Retina (tissue), 1 donor: ENCODE data around the gene MIAT.

Source experiments
- DNase-seq: peaks from one replicate; pipeline ENCODE4 v3.0.0-alpha.2; 2016

The MIAT gene

DNA sequence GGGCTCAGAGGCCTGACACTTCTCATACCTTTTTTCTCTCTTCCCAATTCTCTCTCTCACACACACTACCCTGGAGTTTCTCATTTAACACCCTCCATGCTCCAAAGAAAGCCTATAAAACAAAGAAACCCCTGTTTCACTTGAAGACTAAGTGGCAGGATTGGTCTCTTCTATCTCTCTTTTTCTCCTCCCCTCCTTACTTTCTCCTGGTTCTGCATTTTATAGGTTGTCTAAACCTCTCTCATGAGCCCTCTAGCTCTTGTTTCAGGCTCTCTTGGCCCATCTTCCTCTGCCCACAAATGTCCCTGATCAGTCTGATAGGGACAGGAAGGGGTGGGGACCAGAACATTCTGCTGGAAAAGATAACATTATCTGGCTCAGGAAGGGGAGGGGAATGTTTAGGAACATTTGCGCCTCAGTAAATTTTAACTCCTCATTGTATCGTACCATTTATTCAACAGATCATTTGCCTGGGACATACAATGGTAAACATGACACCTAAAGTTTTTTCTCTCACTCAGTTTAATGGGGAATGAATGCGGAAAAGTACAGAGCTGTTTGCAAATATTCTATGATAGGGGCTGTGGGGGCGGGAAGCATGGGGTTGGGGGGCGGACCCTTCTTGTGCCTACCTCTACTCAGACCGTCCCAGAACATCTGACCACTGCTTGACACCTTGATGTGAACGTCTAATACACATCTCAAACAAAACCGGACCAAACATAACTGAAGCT, 24.8 kb upstream of the MIAT start:
- no peak for DNase-seq

DNA sequence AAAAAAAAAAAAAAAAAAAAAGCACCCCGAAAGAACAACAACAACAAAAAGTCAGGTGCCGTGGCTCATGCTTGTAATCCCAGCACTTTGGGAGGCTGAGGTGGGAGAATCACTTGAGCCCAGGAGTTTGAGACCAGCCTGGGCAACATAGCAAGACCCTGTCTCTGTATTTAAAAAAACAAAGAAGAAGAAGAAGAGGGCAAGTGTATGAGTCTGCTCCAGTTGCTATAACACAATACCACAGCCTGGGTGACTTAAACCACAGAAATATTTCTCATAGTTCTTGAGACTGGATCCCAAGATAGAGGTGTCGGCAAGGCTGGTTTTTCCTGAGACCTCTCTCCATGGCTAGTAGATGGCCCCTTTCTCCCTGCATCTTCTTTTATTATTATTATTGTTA, 23.2 kb upstream of the MIAT start:
- DNase-seq: no peak

DNA sequence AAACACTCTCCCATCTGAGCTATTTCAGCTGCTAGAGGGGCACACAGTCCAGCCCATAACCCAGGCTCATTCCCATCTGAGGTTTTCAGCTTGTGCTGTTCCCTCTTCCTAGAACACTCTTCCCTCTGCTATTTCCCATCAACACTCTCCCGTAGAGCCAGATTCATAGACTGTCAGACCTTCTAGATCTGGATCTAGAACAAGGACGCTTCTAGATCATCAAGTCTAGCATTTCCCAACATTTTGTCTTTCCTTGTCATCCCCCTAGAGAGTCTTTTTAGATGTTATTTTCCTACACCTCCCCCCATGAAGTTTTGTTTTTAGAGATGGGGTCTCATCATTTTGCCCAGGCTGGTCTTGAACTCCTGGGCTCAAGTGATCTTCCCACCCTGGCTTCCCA, 22.3 kb upstream of the MIAT start:
- DNase-seq: no peak

DNA sequence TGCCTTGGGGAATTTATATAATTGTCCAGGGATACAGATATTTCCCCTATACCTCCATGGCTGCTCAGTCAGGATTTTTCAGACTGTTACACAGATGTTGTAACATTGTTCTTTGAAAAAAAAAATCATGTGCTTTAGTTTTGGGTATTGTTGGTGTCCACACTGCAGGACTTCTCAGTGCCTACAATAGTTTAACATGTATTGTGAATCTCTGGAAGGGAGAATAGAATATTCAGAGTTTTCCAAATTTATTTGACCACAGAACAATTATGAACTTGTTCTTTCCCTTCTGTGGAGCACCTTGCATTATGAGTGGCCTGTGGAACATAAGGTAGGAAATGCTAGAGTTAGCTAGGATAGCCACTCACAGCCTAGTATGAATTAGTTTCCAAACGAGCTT, 21.1 kb upstream of the MIAT start:
- no peak for DNase-seq

DNA sequence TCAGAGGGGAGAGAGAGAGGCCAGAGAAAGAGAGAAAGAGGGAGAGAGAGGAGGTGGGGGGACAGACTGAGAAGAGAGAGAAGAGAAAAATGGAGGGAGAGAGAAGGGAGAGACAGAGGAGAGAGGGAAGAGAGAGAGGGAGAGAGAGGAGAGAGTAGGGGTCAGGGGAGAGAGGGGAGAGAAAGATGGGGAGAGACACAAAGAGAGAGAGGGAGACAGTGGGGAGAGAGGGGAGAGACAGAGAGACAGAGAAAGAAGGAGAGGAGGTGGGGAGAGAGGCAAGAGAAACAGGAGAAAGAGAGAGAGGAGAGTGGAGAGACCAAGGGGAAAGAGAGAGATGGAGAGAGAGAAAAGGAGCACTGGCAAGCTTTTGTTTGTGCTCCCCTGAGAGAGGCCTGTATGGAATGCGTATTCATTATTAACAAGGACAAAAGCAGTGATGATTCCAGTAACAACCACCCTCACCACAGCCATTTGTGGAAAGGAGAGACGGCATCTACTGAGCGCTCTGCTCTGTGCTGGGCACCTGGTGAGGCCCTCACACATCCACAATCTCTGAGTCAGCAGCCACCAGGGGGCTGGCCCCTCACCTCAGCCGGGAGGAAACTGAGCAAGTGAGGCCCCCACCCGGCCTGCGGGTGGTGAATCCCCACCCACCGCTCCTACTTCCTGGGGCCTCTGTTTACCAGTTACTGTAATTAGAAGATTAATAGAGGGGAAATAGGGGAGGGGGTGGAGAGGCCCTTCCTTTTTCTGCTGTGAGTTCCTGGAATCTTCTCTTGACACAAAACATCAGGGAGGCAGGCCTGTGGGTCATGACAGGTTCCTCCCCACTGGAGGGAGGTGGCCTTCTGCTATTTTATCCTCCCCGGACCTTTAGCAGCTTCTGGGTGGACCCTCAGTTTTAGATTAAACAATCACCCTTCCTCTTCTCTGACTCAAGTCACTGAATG, 14.6 kb upstream of the MIAT start:
- DNase-seq: peak; percentile 70

DNA sequence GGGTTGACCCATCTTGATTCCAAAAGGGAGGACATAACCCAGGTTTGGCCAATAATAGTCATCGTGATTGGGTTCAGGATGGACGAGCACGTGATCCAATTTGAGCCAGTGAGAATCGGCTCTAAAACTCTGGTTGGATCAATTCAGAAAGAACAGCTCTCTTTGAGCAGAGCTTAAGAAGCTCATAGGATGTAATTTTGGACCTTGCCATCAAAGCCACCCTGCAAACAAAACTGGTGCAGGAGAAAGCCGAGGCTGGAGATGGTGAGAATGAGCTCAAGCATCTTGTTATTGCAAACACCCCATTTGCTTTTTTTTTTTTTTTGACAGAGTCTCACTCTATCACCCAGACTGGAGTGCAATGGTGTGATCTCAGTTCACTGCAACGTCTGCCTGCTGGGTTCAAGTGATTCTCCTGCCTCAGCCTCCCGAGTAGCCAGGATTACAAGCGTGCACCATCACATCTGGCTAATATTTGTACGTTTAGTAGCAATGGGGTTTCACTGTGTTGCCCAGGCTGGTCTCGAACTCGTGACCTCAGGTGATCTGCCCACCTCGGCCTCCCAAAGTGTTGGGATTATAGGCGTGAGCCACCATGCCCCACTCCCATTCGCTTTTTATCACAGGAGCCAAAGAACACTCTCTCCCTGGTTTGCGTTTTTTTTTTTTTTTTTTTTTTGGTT, 13.8 kb upstream of the MIAT start:
- DNase-seq: no peak

DNA sequence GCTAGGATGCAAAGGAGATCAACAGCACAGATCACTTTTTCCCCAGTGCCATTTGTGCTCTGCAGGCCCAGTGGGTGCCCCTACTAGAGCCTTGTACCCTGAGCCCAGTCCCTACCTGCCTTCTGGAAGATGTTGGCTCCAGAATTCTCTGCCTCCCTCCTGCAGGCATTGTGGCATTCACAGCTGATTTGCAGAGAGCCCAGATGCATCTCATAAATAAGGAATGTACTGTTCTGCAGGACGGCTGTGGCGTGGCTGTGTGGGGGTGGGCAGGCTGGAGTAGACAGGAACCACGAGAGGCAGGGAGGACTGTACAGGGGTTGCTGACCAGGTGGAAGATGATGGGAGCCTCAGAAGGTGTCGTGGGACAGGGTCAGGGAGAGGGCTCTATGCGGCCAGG, 11.2 kb upstream of the MIAT start:
- DNase-seq: peak; percentile 71

DNA sequence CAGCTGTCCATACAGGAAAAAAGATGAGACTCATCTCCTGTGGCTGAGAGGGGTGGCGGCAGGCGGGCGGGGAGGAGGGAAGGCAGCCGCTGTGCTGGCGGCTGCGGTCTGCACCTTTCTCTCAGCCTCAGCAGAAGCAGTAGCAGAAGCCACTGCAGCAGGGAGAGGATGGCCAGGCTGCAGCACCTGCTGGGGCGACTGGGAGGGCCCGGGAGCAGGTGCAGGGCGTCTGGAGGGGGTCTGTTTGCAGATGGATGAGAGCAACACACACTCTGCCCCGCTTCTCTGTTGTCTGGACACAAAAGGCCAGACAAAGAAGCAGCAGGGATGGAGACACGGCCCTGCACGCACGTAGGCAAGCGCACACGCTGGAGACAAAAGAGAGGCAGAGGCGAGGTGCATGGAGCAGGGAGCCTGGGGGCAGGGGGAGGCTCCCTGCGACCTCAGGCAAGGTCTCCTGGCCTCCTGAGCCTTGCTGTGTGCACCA, 9.3 kb upstream of the MIAT start:
- peak; percentile 93 for DNase-seq

DNA sequence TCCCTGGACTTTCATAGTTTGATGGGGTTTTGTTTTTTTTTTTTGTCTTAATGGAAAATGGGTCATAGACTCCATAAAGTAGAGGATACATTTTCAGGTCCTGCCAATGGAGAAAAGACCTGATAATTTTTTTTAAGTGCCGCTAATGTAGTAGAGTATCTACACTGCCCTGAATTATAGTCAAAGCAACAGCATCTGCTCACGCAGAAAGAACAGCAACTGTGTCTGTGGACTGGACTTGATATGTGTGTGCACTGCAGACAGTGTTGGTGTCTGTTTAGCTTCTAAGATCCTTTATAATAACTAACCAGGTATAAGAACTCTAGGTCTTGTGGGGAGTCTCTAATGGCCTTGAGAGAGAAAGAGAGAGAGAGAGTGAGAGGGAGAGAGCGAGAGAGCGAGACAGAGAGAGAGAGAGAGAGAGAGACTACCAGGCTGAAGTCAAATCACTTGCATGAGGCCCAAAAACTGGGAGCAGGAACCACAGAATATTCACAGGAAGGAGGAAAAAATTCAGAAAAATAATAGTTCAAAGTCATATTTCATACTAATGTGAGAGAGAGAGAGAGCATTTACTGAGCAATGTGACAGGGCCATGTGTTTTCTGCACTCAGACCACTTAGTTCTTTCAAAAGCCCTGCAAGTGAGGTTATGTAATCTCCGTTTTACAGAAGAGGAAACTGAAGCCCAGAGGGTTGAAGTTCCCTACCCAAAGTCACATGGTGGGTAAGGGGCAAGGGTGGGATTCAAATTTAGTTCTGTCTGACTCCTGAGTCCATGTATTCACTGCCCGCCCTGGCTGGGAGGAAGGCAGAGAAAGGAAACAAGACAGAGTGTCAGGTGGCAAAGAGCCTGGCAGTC, 8.6 kb upstream of the MIAT start:
- peak; percentile 47 for DNase-seq

DNA sequence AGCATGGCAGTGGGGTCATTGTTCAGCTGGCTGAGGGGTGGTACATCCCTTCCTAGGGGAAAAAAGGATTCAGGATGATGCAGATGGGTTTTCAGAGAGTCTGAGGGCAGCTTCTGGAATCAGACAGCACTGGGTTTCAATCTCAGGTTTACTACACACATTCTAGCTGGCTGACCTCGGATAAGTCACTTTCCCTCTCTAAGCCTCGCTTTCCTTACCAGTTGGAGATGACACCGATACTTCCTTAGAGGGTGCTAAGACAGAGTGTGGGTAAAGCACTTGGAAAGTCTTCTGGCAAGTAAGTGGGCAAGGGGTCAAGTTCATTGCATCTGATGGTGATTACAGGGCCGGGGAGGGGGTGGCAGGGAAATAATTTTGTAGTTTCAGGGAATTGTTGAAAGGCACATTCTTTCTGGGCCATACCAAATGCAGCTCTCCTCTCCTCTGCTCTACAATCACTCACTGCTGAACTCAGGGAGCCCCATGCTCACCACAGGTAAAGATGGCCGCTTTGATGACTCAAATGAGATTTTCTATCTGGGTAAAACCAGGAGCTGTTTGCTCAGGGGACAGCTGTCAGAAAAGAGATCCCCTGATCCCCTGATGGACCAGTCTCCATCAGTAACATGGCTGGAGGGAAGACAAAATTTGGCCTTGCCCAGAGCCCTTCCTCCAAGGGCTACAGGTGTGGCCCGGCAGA, 6.5 kb upstream of the MIAT start:
- no peak for DNase-seq

DNA sequence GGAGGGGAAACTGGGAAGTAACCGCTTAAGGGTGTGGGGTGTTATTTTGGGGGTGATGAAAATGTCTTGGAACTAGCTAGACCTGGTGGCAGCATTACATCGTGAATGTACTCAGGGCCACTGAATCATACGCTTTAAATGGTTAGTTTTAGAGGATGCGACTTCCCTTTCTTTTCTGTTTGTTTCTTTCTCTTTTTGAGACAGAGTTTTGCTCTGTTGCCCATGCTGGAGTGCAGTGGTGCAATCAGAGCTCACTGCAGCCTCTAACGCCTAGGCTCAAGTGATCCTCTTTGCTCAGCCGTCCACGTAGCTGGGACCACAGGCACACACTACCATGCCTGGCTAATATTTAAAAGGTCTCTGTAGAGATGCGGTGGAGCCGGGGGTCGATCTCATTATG, 5.6 kb upstream of the MIAT start:
- DNase-seq: no peak

DNA sequence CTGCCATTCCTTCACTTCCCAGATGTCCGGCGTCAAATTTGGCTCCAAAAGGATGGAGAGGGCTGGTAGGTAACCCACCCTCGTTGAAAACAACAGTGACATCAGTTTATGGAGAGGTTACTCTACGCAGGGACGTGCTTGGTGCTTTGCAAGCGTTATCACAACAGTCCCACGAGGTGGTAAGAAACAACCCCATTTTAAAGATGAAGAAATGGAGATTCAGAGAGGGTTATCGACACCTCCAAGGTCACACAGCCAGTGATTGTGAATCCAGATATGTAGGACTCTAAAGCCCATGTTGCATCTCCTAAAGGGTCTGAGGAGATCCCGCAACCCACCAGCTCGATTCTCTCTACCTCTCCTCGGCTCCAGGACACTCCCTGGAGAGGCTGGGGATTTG, 773 bp downstream of the MIAT start:
- no peak for DNase-seq

DNA sequence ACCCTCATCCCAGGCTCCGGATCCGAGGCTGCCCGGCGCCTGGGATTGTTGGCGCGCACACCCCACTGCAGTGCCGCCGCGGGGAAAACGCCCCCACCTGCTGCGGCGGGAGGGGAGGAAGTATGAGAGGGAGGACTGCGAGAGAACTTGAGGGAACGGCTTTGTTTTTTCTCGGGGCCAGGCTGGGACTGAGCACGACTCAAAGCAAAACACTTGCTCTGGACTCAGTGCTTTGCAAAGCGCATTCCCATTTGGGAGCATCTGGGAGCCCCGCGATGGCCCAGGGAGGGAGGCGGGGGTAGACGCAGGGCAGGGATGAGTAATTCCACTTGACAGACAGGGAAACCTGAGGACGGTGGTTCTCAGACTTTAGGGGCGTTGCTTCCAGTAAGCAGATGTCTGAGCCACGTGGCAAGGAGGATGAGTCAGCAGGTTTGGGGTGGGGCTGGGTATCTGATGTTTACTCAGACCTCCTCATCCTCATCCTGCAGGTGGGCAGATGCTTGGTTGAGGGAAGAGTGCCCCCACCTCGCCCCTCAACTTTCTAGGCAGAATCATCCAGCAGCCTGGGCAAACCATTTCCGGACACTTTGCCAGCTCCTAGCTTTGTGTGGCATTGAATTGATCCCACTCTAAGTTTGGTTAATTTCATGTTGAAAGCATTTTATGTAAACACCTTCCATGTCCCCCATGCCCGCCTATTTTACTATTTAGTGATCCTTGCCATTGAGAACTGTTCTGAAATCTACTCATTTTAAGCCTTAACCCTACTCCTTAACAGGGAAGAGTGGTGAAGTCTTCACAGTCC, 1.5 kb downstream of the MIAT start:
- DNase-seq: peak; percentile 84

DNA sequence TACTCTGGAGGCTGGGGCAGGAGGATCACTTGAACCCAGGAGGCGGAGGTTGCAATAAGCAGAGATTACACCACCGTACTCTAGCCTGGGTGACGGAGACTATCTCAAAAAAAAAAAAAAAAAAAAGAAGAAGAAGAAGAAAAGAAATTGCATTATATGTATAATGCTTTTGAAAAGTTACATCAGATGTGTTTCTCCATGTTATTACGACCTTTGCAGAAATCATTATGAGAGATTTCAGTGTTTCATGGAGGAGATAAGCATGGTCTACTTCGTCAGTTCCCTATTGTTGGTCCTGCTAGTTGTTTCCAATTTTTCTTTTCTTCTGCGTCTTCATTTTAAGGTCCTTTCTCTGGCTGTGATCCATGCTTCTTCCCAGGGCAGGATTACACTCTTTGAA, 3.0 kb downstream of the MIAT start:
- DNase-seq: no peak

DNA sequence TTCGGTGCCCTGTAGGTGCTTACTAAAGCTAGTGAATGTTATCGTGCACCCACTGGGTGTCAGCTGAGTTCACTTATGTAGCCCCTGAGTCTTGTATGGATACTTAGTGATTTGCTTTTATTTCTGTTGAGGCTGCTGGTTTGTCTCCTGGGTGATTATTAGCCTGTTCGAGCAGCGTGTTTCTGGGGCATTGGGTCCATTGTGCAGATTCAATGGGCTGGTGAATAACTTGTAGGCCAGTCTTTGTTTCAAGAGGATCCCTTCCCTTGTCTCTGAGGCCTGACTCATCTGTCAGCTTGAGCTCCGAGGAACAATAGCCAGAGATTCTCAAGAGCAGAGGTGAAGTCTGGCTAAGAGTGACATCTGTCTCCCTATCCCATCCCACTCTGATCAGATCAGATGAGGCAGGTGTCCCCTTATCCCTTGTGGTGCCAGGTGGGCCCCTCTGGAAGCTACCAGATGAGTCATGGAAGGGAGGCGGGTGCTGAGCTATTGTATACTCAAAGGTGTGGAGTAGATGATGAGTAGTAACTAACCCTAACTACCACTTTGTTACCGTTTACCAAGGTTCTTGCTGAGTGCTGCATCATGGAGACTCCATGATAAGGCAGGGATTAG, 3.7 kb downstream of the MIAT start:
- peak; percentile 77 for DNase-seq

DNA sequence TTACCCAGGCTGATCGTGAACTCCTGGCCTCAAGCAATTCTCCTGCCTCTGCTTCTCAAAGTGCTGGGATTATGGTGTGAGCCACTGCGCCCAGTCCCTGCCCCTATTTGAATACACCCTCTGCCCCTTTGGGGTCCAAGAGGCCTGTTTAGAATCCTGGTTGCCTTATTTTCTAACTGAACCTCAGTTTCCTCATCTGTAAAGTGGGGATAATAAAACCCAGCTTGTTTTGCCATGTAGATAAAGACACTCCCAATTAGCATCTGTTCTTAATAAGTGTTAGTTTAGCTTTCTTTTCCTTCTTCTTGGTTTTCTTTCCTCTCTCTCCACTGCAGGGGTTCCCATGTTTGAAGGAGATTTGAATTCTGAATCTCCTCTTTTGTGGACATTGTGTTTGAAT, 4.8 kb downstream of the MIAT start:
- DNase-seq: no peak

DNA sequence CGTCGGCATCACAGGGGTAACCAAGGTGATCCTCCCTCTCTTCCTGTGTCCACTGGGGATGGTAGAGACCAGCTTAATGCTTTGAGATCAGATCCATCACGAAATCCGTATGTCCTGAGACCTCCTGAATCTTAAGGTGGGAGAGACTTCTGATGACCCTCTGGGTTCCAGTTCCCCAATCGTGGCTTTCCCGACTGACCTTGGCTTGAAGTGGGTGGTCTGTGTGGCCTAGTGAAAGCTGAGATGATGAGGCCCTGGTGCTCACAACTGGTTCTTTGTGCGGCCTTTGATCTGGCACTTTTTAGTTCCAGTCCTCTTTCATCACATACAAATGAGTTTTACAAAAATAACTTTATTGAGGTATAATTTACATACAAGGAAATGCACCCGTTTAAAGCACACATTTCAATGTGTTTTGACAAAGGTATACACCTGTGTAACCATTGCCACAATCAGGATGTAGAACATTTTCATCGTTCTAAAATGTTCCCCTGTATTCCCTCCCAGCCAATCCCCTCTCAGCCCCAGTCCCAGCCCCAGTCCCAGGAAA, 6.1 kb downstream of the MIAT start:
- DNase-seq: no peak

DNA sequence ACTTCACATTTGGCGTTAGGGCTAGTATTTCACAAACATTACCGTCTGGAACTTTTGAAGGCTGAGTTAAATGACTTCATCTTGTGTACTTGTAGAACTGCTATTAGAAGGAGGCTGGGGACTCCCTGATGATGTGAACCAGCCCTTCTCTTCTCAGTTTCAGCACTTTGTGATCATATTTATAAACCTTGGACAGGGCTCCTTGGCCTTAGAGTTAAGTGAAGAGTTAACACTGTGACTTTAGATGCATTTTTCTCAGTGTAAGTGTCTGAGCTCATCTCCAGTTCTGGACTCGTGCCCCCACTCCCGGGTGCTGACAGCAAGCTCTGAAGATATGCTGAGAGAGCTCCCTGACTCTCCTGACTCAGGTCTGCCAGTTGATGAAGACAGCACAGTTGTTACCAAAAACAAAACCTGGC, 8.4 kb downstream of the MIAT start:
- no peak for DNase-seq

DNA sequence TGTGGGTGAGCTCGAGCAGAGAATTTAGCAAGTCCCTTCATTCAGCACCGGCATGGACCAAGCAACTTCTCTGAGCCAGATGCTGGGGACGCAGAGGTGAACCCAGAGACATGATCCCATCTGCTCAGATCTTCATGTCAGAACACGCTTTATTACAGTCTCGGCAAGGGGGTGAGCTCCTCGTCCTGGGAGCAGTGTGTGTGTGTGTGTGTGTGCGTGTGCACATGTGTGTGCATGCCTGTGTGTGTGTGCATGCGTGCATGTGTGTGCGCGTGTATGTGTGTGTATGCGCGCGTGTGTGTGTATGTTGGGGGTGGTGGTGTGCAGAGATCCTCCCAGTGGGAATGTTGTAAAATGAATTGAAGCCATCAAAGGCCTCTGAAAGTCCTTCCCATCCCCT, 9.8 kb downstream of the MIAT start:
- DNase-seq: no peak

DNA sequence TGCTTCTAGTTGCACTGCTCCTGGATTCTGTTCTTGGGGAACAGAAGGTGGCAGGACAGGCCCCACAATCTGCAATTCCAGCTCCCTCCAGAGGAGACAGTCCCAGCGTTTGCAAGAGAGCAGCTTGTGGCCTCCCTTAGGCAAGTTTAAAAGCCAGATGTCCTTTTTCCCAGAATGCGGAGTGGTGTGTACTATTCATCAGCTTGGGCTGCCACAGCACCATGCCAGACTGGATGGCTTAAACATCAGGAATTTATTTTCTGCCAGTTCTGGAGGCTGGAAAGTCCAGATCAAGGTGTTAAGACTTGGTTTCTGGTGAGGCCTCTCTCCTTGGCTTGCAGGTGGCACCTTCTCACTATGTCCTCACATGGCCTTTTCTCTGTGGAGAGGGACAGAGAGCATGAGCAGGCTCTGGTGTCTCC, 11.7 kb downstream of the MIAT start:
- DNase-seq: peak; percentile 47
